ENCODE data around the gene CLEC19A.
"Not testable (repeated sequence)": the region's sequence is repeated elsewhere in the genome, so short reads cannot be mapped to it uniquely, and the experiment has no call there.

CLEC19A gene

DNA sequence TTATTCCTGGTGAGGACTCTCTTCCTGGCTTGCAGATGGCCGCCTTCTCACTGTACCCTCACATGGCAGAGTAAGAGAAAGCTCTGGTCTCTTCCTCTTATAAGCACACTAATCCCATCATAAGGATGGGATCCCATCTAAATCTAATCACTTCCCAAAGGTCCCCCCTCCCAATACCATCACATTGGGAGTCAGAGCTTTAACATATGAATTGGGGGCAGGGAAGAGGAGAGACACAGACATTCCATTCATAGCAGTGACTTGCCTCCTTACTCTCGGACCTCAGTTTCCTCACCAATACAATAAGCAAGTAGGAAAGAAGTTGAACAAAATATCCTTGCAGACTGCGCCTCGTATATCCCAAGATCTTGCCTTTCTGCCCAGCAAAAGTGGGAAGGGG, 1.7 kb downstream of the CLEC19A start:
- DNase-seq: no peak

DNA sequence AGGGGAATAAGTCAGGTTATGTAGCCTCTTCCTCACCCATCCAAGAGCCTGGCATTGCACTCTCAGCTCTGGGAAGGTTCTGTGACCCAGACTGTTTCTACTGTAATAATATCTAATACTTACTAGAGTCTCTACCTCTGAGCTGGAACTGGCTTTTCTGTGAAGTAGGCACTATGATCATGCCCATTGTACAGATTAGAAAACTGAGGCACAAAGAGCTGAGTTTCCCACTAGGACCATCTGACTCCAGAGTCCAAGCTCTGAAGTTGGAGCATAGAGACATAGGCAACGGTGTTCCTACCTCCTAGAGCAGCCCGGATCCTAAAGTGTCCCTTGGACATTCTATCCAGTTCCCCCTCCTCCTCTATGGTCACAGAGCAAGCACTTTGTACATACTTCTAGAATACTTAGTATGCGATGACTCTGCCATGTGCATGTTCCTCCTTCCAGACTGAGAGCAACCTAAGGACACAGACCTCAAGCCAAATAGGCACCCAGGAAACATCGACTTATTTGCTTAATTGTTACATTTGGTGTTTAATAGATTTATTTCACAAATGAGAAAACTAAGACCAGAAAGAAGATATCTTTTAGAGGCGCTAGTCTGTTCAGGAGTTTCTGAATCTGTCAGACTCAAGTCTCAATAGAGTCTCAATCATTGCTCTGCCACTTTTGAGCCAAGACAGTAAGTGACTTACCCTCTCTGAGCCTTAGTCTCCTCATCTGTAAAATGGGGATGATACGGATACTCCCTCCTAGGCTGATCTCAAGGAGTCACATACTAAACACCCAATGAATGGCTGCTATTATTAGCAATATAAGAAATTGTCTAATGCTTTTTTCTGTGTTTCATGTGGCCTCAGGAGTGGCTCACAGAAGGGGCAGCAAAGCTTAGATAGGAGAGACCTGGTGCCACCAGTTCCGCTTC, 3.6 kb downstream of the CLEC19A start:
- no peak for DNase-seq

DNA sequence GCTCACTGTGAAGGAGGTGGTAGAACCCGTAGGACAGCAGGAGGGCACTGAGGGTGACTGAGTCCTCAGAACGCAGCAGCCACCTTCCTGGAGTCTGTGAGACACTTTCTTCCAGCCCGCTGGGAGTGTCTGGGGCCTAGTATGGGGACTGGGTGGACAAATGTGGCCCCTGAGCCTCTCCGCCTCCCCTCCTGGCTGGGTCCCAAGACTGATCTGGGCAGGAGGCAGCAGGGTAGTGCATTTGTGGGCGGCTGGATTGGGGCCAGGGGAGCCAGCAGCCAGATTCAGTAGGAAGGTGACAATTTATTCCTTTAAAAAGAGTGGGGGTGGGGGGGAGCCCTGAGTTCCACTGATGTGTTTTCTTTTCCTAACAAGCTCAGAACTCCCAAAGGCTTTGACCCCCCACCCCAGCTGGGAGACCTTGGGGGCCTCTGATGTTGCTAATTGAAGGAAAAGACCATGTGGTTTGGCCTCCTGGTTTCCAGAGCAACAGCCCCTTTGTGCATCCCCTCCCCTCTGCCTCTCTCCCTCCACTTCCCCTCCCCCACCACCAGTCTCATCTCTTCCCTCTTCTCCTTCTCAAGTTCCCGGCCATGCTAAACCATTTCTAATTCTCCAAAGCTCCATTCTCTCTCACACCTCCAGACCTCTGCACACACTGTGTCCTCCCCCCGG, 4.4 kb downstream of the CLEC19A start:
- no peak for DNase-seq

DNA sequence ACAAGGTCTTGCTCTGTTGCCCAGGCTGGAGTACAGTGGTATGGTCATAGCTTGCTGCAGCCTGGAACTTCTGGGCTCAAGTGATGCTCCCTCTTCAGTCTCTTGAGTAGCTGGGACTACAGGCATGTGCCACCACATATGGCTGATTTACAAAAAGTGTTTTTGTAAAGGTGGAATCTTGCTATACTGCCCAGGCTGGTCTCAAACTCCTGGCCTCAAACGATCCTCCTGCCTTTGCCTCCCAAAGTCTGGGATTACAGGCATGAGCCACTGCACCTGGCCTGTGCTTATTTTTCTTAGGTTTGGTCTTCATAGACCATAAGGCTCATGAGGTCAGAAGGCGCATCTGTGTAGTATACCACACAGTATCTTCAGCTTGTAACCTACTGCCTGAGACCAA, 5.3 kb downstream of the CLEC19A start:
- no peak for DNase-seq

DNA sequence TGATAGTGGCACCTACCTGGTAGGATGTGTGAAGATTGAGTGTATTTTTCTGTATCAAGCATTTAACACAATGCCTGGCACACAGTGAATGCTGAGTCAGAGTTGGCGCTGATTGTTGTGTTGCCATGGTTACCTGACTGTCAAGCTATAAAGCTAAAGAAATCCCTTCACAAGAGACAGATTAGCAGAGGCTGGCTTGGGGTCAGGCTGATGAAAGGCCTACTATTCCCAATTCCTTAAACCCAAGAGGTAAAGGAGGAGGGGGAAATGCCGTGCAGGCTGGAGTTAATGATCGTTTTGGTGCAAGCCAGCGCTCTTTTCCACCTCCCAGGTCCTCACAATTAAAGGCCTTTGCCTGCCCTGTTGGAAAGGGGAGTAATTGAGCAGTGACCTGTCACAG, 5.9 kb downstream of the CLEC19A start:
- DNase-seq: peak; percentile 6

DNA sequence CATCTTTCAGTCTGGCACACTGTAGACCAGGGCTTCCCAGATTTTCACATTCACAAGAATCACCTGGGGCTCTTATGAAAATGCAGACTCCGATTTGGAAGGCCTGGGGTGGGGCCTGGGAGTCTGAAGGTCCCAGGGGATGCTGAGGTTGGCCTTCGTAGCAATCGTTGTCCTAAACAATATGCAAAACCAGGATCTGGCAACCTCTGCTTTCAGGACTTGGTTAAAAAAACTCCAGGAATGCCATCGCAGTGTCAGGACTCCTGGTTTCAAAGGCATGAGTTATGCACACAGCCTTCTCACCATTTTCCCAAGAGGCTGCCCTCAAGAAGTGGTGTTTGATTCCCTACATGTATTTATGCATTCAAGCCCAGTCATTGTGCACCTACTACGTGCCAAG, 6.7 kb downstream of the CLEC19A start:
- no peak for DNase-seq

DNA sequence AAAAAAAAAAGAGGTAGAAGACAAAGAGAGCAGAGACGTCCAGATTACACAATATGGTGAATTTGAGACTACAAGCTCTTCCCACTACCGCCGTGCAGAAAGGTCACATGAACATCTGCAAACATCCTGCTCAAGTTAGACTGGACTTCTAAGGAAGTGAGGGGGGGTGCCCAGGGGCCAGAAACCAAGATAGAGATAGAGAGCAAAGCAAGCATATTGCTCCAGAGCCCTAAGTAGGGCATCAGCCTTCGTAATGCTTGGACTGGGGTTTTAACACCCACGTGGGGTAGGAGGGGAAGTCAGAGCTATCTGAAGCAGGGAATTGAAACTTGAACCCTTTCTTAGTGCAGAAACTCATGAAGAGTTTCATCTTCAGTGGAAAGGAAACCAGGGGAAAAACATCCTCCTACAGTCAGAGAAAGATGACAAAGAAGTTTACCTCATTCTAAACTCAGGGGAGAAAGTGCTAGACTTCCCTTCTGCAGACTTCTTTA, 8.7 kb downstream of the CLEC19A start:
- no peak for DNase-seq

DNA sequence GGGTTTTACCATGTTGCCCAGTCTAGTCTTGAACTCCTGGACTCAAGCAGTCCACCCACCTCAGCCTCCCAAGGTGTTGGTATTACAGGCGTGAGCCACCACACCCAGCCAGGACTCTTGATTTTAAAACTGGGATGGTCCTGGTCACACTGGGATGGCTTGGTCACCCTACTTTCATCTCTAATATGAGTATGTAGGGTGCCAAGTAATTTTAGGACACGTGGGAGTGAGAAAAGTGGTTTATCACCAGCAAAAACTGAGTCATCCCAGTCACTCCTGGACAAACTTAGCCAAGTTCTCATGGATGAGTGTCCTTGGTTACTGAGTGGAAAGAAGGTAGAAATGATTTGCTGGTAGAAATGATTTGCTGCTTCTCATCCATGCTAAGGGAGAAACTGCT, 9.9 kb downstream of the CLEC19A start:
- no peak for DNase-seq

DNA sequence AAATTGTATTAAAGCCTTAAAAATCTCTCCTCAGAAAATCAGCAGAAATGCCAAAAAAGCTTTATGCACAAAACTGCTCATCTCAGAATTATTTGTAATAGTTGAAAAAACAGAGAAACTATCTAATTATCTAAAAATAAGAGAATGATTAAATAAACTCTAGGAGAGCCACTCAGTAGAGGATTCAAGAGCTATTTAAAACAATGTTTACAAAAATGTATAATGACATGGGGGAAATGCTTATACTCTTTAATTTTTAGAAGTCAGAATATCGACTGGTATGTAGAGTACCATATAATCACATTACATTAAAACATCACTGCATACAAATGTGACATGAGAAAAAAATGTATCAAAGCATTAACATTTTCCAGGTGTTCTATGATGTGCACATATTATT, 11.9 kb downstream of the CLEC19A start:
- no peak for DNase-seq

DNA sequence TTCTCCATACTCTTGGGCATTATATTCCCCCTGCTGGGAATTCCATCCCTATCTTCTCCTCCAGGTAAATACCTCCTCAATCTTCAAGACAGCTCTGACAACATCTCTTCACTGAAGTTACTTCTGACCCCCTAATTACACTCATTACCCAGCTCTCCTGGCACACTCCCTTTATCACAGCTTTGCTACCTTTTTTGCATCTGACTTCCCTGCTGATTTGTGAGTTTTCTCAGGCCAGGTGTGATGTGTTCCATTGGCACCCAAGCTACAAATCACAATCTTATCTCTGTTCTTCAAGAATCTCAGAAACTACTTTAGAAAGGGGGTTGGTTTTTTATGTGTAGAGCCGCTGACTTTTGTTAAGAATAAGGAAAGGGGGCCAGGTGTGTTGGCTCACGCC, 14.0 kb downstream of the CLEC19A start:
- DNase-seq: no peak

DNA sequence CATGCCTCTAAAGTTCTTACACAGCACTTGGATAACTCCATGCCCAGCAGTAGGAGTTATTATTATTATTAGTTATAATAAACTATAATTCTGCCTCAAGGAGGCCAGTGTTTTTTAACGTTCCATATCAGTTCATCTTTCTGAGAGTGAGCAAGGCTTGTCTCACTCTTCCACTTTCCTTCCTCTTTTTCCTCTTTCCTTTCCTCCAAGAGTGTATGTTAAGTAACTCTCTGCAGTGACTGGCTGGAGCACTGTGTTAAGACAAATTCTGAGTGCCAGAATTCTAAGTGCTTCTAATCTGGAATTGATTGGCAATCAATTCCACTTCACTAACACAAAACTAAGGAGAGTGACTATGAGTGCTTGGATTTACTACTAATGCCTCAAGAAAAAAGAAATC, 16.4 kb downstream of the CLEC19A start:
- DNase-seq: no peak

DNA sequence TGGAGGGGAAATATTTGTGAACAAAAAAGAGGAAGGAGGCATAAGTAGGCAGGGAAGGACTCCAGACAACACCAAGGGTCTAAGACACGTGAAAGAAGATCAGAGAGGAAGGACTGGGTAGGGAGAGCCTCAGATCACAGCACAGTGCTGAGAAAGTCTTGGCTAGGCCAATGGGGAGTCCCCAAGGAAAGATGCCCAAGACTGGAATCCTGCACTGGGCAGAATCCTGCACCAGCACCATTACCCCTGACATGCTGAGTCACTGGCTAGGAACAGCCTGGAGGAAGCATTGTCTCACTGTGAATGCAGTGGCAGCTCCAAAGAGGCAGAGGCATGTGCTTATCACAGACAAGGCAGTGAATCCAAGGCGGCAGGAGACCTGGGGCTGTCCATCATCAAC, 19.2 kb downstream of the CLEC19A start:
- DNase-seq: no peak

DNA sequence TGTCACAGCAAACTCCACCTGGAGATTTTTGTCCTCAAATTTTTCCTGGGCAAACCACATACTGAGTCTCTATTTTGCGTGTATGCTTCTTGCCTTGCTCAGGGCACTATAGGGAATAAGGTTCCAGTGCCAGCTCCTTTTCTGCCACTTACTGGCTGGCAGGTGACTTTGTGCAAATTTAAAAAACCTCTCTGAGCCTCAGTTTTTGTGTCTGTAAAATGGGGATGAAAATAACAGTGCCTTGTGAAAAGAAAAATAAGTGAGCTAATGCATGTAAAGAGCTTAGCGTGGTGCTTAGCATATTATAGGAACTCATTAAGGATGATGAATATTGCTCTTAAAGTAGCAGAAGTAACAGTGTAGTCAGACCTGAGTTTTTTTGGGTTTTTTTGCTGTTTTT, 19.9 kb downstream of the CLEC19A start:
- DNase-seq: no peak

DNA sequence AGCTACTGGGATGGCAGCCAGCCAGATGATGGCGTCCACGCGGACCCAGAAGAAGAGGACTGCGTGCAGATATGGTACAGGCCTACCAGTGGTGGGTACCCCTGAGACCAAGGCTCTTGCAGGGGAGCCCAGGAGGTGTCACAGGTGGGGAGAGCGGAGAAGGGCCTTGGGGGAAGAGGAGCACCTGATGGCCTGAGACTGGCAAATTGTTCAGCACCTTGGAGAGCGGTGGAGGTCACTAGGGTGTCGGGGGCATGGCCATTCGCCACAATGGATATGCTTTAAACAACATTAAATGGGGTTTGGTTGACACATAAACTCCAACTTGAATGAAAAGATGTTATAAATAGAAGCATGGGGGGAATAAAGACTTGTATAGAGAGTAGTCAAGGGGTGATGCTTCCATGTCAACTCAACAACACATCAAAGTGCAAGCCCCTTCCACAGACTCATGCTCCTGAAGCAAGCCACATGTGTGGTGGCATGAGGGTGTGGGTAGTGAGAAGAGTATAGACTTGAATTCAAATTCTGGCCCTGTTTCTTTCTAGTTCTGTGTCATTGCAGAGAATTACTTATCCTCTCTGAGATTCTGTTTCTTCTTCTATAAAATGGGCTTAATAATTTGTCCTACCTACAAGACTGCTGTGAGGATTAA, 22.2 kb downstream of the CLEC19A start:
- DNase-seq: no peak

DNA sequence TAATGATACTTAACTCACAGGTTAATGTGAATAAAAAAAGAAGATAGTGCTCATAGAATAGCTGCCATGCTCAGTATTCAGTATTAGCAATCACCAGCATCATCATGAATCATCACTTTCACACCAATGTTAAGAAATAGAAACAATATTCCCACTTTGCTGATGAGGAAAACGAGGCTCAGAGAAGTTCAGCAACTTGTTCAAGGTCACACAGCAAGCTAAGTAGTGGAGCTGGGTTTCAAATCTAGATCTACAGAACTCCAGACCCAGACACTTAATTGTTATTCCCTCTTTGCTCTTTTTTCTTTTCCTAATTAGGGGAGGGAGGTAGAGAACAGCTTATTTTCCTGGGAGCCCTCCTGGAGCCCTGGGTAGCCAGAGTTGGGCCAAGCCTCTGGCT, 22.9 kb downstream of the CLEC19A start:
- no peak for DNase-seq

DNA sequence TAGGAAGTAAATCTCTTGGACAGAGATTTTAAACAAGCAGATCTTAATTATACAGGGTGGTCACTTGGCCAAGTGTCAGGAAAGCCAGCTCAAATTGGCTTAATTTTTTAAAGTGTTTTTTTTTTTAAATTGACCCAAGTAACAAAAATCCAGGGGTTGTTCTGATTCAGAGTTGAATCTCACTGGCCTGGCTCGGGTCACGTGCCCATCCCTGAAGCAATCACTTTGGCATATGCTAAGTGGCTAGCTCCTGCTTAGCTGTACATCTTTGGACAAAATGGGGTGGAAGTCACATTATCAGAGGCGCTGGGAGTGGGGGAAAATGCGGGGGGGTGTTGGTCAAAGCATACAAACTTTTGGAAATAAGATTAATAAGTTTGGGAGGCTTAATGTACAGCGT, 23.6 kb downstream of the CLEC19A start:
- no peak for DNase-seq

DNA sequence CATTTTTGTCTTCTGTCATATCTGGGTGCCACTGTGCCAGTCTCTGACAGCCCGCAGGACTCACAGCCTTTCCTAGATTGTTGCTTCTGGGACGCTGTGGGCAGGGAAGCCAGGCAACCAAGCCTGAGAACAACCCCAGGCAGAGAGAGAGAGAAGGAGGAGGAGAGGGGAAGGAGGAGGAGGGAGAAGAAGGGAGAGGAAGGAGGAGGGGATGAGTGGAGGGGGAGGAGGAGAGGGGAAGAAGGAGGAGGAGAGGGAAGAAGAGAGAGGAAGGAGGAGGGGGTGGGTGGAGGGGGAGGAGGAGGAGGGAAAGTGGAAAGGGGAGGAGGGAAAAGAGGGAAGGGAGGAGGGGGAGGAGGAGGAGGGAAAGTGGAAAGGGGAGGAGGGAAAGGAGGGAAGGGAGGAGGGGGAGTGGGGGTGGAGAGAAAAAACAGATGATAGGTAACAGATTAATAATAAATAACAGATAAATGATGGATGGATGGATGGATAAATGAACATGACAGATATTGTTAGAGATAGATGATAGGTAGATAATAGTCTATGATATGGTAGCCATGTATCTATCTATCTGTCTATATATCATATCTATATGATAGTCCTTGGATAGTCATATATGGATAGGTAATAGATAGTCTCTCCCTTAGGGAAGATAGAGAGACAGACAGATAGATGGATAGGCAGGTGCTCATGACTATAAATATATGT, 29.3 kb downstream of the CLEC19A start:
- DNase-seq: no peak

DNA sequence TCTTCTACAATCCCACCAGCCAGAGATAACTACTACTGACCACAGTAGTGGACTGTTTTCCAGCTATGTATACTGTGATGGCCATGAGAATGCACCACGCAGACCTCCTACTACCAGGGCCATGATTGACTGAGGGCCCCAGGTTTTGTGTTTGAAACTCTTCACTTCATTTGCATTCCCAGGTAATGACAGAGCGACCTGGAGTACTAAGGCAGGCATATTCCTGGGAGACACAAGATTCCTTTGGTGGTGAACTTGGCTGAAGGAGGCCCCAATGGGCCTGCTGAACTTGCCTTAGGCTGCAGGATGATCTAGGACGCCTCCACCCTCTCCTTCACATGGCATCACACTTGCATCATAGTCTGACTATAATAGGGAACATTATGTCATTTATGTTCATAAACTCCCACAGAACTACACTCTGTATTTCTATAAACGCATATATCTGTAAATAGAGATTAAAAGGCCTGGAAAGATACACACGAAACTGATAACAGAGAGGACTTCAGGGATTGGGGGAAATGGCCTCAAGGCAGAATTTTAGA, 30.4 kb downstream of the CLEC19A start:
- DNase-seq: no peak

DNA sequence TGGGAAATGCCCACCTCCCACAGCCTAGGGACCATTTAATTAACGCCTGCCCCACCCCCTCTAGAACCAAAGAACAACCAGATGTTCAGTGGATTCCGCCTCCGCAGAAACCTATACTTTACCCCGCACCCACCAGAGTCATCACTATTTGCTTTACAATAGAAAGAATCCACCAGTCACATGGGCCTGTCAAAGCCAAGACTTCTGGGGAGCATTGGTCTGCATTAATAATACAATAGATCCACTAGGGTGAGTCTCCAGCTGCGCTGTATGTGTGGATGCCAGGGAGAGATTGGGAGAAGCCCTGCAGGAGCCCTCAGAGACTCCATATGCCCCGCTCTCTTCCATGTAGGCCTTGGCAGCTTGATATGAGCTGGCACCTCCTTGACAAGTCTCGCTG, 31.3 kb downstream of the CLEC19A start:
- no peak for DNase-seq

DNA sequence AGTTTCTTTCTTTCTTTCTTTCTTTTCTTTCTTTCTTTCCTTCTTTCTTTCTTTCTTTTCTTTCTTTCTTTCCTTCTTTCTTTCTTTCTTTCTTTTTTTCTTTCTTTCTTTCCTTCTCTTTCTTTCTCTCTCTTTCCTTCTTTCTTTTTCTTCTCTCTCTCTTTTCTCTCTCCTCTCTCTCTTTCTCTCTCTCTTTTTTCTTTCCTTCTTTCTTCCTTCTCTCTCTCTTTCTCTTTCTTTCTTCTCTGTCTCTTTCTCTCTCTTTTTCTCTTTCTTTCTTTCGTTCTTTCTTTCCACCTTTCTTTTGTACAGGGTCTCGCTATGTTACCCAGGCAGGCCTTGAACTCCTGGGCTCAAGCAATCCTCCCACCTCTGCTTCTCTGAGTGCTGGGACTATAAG, 35.7 kb downstream of the CLEC19A start:
- not testable (repeated sequence) for DNase-seq

DNA sequence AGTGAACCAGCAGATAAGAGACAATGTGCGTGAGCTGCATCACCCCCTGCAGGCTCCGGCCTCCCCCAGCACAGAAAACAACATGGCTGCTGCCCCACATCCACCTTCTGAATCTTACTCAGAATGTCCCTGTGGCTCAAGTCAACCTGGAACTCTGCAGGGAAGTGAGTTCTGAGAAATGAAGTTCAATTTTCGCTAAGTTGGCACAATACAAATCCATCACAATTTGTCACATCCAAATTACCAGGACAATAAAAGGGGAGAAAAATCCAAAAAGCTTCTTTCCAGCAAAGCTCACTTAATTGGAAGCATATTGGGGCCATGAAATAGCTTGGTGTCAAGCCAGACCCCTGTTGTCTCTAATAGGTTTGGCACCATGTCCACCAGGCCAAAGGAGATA, 38.1 kb downstream of the CLEC19A start:
- no peak for DNase-seq

DNA sequence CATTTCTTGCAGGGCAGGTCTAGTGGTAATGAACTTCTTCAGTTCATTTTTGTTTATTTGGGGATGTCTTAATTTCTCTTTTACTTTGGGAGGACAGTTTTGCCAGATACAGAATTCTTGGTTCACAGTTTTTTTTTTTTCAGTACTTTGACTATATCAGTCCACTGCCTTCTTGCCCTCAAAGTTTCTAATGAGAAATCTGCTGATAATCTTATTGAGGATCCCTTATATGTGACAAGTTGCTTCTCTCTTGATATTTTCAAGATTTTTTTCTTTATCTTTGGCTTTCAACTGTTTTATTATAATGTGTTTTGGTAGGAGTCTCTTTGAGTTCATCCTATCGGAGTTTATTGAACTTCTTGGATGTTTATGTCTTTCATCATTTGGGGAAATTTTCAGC, 42.8 kb downstream of the CLEC19A start:
- no peak for DNase-seq

DNA sequence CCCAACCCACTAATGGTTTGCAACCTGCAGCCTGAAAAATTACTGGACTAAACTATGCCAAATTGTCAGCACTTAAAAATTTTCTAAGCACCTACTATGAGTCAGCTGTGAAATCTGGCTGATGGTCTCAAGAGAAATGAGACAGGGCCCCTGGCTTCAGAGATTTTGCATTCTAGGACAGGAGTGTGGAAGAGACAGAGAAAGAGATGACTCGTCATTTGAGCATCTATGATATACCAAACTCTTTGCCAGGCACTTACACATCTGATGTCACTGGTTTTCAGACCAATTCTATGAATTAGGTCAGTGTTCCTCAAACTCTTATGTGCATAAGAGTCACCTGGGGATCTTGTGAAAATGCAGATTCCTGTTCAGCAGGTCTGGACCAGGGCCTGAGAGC, 44.4 kb downstream of the CLEC19A start:
- peak; percentile 21 for DNase-seq

Measured in fibroblast of skin of scalp (primary cell).